PFSK-1 (cell line): ENCODE data around the gene ZNF628.

Source experiments
- FOXP2 ChIP-seq: optimal IDR thresholded peaks from 2 replicates; pipeline ENCODE3; 2011; ENCODE audit warnings: borderline replicate concordance, control low read depth, inconsistent platforms; ENCODE audit not compliant: insufficient read depth; ENCODE audit errors: extremely low read length, extremely low read depth
- POLR2AphosphoS5 ChIP-seq: IDR thresholded peaks from 2 replicates; pipeline ENCODE4 v1.6.1; 2012; ENCODE audit warnings: low read depth, mild to moderate bottlenecking, control low read depth, low read length, moderate library complexity
- SIN3A ChIP-seq: IDR thresholded peaks from 2 replicates; pipeline ENCODE4 v1.6.1; 2012; ENCODE audit warnings: mild to moderate bottlenecking, low read length, moderate library complexity, borderline replicate concordance; ENCODE audit not compliant: insufficient read depth
- TAF1 ChIP-seq: IDR thresholded peaks from 2 replicates; pipeline ENCODE4 v1.6.1; 2012; ENCODE audit warnings: low read length, control low read depth, borderline replicate concordance; ENCODE audit not compliant: insufficient read depth
- TF ChIP-seq, protein P1 (sequence below), 2 experiments: IDR thresholded peaks; 2 replicates each; pipeline versions ENCODE4 v1.6.1 to v1.8.0; 2011 to 2012; ENCODE audit warnings: low read depth in 2 of 2, low read length in 2 of 2, control low read depth in 1 of 2, inconsistent platforms in 1 of 2, mild to moderate bottlenecking in 1 of 2, moderate library complexity in 1 of 2; ENCODE audit not compliant: insufficient read depth in 1 of 2

DNA sequence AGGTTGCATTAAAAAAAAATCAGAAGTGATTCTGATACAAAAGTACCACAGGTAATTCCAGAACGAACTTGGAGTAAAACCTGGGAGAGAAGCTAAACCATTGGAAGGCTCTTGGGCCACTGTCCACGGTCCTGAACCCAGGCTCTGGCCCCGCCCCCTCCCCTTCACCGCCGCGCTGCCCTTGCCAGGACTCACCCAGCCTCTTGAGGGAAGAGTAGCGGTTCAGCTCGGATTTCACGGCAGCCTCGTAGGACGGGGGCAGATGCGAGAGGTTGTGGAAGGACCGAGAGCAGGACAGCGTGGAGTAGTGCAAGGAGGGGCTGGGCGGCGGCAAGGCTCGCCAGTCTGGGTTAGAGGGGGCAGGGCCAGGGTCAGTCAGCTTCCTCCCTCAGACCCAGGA, 39.0 kb upstream of the ZNF628 start:
- TF ChIP-seq, protein P1, sequence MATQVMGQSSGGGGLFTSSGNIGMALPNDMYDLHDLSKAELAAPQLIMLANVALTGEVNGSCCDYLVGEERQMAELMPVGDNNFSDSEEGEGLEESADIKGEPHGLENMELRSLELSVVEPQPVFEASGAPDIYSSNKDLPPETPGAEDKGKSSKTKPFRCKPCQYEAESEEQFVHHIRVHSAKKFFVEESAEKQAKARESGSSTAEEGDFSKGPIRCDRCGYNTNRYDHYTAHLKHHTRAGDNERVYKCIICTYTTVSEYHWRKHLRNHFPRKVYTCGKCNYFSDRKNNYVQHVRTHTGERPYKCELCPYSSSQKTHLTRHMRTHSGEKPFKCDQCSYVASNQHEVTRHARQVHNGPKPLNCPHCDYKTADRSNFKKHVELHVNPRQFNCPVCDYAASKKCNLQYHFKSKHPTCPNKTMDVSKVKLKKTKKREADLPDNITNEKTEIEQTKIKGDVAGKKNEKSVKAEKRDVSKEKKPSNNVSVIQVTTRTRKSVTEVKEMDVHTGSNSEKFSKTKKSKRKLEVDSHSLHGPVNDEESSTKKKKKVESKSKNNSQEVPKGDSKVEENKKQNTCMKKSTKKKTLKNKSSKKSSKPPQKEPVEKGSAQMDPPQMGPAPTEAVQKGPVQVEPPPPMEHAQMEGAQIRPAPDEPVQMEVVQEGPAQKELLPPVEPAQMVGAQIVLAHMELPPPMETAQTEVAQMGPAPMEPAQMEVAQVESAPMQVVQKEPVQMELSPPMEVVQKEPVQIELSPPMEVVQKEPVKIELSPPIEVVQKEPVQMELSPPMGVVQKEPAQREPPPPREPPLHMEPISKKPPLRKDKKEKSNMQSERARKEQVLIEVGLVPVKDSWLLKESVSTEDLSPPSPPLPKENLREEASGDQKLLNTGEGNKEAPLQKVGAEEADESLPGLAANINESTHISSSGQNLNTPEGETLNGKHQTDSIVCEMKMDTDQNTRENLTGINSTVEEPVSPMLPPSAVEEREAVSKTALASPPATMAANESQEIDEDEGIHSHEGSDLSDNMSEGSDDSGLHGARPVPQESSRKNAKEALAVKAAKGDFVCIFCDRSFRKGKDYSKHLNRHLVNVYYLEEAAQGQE (IDR thresholded peaks at IDR 0.05; ENCODE audit: insufficient read depth in 1 of 2, low read depth in 2 of 2, low read length in 2 of 2) = peak; percentile 100
- no peak for TF ChIP-seq TAF1
- peak; percentile 51; the same call in 1 of the 2 replicates for TF ChIP-seq SIN3A
- no peak for TF ChIP-seq POLR2AphosphoS5
- peak; percentile 42 for TF ChIP-seq FOXP2
